Dedifferentiated amniotic fluid mesenchymal stem cell (primary cell): ENCODE measurements around the gene ARAP1.
"Not testable (repeated sequence)": the region's sequence is repeated elsewhere in the genome, so short reads cannot be mapped to it uniquely, and the experiment has no call there.

ENCODE experiments used
- DNase-seq: peaks from one replicate; pipeline ENCODE4 v3.0.0-alpha.2; 2016; ENCODE audit errors: extremely low spot score

The ARAP1 gene

DNA sequence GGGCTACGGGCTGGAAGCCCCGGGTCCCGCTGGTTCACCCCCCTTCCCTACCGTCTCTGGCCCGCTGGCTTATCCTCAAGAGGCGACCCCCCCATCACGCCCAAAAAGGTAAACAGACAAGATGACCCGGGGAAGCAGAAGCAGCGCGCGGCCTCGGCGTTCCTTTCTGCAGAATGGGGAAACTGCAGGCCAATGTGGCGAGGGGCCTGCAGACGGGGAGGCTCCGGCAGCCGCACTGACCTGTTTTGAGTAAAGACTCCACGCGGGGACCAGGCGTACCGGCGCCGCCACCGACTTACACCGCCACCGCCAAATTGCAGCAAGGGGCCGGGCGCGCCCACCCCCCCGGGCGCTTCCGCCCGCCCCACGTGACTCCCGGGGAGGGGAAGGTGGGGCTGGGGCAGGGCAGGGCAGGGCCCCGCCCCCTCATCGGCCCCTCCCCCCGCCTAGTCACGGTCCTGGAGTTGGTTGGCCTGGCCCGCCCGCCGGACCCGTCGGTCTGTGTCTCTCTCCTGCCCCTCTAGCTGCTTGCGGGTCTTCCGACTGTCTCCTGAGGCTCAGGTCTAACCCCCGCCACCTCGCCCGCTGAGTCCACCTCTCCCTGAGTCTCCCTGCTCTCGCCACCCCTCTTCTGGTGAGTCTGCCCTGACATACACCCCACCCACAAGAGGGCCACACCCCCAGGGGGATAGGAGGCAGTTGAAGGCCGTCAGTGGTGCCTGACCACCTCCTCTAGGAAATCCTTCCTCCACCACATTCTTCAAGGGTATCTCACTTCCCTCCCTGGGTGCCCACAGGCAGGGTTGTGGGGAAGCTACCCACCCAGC, at the start of gene ARAP1:
Gene ARAP1 (minus strand): TSS at position 321 of the 827 bp plus-strand sequence. CDS start 25,280 bp downstream, outside the sequence.
- no peak for DNase-seq

DNA sequence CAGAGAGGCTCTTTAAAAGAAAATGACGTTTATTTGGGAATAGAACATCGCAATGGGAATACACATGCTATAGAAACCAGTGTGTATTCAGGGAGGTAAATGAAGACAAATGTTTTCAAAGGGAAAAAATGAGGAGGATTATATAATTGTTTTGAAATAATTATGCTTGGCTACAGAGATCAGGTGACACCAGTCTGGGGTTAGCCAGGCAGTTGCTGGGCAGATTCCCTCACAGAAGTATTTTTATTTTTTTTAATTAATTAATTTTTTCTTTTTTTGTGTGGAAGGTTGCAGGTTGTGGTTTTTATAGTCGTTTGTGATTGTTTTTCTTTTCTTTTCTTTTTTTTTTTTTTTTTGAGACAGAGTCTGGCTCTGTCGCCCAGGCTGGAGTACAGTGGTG, 47.2 kb upstream of the ARAP1 start:
- no peak for DNase-seq

DNA sequence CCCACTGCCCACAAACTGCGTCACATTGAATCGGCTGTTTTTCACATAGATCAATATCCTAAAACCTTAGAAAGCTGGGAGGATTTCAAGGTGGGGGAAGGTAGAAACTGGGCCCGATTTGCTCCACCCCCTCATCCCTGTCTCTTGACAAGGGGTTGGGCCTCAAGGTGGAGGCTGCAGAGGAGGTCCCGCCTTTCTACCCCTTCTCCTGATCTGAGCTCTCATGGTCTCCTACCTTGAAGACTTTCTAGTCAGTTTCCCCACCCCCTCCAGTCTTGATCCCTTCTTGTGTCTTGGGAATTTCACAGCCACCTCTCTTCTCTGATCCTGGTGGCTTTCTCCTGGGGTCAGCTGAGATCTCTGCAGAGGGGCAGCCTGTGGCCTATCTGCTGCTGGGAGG, 46.2 kb upstream of the ARAP1 start:
- DNase-seq: no peak

DNA sequence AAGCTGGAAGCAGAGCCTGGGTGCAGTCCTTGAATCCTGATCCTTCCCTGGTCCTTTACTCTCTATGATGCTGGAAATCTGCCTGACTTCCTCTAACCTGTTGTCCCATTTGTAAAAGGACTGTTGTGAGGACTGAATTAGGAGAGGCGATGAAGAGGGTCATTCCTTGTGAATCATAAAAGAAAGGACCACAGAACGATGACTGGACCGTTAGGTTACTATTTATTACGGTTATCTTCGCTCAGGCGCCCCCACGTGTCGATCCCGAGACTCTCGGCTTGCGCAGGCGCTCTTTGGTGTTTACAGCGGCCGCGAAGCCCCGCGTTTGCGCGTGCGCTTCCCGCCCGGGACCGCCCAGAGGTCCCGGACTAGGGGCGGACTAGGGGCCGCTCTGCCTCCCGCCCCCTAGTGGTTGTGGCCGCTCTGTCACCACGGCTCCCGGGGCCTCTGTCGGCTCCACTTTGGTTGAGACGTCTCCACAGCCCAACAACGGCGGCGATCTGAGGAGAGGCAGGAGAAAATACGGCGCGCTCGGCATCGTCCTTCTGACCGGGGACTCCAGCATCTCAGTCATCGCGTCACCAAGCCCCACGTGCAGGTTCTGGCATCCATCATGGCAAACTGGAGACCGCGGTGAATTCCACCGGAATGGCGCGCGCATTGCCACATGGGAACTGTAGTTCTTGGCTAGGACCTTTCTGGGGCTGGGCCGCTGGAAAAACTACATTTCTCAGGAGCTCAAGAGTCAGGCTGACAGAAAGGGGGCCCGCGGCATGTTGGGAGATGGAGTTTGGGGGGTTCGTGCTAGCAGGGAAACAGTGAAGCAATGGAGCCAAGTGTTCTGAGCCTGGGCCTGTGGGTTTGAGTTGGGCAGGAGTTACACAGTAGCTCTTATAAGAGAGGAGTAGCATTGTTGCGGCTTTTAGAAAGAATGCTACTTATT, 41.5 kb upstream of the ARAP1 start, which contains the start of gene STARD10:
Gene STARD10 (minus strand): TSS at position 623 of the 943 bp plus-strand sequence. CDS start 12,866 bp downstream, outside the sequence.
- peak; percentile 95 for DNase-seq

DNA sequence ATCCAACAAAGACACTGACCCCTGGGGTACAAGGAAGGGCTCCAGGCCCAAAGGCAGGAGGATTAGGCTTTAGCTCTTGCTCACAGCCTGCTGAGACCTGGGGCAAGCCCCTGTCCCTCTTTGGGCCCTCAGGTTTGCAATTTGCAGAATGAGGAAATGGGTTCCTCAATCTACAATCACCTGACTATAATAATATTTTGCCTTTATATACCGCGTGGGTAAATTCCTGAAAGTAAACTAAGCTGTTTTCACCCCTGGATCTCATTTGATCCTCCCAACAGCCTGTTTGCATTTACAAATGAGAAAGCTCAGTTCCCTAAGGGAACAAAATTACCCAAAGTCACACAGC, 40.8 kb upstream of the ARAP1 start:
- no peak for DNase-seq

DNA sequence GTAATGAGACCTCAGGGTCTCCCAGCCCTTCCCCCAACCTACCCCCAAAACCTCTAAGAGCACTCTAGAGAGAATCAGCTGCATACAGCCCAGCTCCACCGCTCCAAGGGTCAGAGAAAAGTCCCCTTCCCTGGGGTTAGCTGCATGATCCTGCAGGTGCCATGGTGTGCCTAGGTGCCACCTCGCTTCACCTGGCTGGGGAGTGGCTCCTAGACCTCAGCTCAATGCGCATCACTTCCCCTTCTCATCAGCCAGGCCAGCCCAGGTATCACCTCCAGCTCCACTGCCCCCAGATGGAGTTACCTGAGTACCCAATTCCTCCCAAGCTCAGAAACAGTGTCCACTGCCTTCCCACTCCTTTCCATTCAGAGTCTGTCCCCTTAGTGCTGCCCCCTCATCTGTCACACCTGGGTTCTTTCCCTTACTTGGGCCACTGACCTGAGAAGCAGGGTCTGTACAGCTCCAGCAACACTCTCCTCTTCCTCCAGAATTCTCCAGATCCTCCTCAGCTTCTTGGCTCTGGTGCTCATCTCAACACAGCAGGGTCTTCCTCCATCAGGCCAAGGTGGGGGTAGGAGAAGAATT, 40.3 kb upstream of the ARAP1 start:
- DNase-seq: no peak

DNA sequence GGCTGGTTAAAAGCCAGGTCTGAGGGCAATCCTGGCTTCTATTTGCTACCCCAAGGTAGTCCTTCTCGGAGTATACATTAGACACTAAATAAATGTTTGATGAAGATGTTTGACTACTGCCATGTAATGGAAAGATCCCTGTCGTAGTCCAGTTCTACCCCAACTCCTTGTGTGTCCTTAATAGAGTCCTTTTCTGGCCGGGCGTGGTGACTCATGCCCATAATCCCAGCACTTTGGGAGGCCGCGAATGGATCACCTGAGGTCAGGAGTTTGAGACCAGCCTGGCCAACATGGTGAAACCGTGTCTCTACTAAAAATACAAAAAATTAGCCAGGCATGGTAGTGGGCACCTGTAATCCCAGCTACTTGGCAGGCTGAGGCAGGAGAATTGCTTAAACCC, 39.0 kb upstream of the ARAP1 start:
- not testable (repeated sequence) for DNase-seq

DNA sequence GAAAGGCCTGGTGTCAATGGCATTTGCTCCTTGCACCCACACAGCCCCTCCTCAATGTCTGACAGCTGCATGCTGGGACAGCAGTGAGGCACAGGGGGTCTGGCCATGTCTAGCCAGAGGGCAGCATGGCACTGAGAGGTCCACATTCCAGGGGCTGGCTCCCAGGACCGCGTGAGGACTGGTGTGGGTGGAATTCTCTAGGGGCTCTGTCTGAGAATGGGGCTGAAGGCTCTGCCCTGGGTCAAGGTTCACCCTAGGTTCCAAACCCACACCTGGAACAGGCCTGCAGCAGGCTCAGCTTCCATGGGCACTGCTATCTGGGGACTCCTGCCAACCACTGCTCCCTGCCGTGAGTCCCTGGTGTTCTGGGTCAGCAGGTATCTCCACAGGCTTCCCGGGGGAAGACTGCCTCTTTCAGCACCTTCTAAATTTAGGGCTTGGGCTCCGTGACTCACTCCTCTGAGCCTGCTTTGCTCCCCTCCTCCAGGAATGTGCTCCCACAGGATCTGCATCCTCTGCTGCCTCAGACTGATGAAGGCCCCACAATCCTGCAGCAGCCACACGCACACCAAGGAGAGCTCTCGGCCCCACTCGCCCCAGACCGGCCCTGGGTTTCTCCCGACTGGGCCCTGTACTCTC, 37.4 kb upstream of the ARAP1 start:
- DNase-seq: no peak

DNA sequence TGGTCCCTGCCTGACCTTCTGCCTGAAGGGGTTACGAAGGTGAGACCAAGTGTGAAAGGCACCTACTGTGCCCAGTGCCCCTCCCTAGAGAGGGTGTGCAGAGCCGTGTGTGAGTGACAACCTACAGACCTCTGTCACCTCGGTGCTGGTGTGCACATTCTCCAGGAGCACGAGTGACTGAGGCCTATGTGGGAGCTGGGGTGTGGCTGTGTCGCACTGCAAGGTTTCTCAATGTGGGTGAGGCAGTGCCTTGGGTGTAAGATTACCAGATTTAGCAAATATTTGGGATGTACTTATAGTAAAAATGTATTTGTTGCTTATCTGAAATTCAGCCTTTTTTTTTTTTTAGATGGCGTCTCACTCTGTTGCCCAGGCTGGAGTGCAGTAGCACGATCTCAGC, 36.0 kb upstream of the ARAP1 start:
- no peak for DNase-seq

DNA sequence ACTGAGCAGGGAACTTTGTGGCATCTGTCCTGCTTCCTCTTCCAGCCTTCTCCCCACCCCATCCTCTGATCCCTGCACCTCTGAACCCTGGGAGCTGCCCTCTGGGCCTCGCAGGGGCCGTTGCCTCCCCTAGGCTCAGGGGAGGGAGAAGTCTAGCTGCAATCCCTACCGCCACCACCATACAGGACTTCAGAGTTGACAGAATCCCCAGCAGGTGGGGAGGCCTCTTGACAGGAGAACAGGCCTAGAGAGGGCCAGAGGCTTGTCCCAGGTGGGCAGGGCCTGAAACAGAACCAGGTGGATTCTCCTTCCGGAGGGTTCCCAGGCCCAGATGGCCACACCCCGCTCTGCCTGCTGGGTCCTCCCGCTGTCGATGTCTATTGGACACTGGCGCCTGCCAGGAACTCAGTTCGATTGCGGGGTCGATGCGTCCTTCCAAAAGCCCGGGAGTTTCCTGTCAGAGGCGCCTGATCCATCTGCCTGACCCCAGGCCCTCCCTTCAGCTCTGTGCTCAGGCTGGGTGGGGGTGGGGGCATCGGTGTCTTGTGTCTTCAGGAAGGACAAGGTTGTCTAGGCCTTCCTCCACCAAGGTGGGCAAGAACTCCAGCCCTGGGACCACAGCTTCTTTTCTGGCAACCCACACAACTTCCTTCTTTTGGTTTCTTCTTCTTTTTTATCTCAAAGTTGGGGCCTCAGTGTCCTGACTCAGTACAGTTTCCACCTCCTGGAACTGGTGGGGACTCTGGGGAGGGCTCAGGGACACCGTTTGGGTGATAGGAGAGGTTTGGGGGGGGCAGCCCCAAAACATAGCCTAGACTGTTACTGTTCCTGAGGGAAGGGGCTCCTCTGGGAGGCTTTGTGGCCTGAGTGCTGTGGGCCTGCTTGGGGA, 35.3 kb upstream of the ARAP1 start:
- DNase-seq: no peak

DNA sequence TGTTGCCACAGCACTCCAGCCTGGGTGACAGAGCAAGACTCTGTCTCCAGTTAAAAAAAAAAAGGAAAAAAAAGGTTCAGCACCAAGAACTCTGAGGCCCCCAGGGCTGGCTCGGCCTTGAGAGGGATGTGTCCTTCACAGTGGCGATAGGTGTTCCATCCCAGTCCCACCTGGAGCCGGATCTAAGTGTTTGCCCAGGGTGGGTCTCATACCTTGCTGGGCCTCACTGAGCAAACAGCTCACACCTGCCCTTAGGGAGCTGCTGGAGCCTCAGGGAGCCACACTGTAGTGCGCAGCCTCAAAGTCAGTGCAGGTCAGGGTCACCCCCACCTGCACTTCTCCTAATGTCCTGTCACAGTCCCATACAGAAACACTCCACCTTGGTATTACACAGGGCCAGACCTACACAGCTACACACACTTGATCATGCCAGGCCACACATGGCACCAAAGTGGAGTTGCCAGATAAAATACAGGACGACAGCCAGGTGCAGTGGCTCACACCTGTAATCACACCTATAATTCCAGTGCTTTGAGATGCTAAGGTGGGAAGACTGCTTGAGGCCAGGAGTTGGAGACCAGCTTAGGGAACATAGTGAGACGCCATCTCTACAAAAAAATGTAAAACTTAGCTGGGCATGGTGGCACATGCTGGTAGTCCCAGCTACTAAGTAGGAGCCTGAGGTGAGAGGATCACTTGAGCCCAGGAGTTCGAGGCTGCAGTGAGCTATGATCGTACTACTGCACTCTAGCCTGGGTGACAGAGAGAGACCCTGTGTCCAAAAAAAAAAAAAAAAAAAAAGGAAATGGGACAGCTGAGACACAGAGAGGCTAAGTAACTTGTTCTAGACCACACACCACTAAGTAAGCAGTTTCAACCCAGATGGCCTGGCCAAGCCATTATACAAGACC, 34.4 kb upstream of the ARAP1 start:
- DNase-seq: no peak

DNA sequence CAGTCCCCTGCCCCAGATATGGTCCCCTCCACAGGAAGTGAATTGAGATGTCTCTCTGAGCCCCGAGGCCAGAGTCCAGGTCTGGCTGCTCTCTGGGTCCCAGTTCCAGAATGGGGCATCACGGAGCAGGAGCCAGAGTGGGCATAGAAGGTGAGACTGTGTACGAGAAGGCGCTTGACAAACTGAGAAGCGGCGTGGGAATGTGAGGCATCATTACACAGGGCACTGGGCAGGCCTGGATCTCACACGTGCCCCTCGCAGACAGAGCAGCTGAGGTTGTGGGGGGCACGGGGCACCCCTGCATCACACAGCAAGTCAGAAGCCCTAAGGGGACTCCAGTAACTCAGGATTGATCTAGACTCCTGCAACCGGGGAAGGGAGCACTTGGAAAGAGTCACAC, 32.5 kb upstream of the ARAP1 start:
- DNase-seq: no peak

DNA sequence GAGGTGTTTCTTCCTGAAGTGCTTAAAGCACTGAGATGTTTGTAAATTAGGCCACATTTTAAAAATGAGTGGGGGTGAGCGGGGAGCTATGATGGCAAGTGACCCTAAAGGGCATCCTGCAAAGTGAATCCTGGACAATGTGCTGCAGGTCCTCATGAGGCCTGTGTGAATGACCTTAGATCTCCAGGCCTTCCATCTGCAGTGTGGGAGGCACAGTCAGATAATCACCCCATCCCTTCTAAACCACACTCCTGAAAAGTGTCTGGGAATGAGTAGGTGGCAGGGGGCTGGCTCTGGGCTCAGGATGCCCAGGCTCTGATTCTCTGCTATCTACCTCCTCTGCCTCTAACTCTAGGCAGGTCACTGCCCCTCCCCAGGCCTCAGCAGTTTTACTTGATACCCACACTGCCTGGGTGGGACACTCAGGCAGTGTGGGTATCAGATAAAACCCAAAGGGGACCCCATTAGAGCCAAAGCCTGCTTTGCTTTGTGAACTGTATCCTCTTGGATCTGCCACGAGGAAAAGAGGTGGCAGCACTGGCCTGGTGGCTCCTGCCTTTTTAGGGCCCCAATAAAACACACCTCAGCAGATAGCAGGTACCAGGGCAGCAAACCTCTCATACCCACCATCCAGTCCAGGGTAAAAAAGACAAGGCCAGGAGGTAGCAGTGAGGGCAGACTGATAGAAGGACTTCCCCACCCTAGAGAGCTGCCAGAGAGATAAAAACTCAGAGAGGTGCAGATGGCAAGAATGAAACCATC, 31.1 kb upstream of the ARAP1 start:
- no peak for DNase-seq

DNA sequence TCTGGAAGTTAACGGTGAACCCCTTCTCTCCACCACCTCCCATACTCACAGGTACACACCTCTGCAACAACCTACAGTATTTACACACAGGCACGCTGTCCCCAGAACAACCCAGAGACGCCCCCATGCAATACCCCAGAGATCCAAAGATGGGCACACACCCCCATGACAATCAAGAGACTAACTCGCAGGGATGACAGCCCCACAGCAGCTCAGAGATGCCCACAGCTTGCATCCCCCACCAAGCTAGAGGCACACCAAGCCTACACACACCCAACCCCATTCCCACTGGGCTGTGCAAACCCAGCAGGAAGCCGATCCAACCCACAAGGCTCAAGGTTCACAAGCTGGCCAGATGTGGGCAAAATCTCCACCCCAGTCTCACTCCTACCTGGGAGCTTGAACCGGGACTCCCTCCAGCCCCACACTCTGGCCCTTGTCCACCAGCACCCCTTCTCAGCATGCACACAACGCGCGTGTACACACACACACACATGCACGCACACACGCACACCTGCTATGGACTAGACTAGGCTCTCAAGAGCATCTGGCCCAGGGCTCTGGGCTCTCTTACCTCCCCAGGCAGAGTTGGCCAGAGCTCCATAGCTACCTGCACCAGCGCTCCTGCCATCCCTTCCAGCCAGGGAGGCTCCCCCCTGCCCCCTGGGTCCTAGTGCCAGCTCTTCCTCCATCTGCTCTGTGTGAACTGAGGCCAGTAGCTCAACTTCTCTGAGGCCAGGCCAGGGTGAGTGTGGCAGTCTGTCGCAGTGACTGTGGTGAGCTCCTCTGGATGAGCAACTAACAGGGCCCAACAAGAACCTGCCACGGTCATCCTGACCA, 30.1 kb upstream of the ARAP1 start:
- no peak for DNase-seq

DNA sequence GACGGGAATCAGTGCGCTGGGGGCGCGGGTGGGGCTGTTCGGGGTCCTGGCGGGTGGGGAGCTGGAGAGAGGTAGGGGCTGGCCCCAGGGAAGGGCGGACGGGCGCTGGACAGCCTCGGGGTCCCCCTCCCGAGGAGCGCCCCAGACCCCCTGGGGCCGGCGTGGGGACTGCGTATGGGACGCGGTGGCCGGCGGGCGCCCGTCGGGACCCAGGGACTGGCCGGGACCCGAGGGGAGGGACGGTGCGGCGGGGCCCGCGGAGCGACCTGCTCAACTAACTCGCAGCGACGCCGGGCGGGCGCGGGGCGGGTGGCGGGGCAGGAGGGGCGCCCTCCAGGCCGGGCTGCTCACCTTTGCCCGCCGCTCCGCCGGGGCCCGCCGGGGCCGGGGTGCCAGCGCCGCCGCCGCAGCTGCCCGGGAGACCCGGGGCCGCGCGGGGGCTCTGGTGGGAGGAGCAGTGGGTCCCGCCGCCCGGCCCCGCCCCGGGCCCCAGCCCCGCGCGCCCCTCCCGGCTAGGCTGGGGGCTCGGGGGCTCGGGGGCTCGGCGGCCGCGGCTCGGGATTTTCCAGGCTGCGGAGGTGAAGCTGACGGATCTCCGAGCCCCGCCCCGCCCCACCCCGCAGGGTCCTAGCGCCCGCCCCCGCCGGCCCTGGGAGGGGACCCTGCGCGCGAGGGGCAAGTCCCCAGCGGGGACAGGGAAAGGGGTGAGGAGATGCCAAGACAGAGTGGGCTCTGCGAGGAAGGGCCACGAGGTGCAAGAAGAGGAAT, 29.3 kb upstream of the ARAP1 start:
- DNase-seq: no peak

DNA sequence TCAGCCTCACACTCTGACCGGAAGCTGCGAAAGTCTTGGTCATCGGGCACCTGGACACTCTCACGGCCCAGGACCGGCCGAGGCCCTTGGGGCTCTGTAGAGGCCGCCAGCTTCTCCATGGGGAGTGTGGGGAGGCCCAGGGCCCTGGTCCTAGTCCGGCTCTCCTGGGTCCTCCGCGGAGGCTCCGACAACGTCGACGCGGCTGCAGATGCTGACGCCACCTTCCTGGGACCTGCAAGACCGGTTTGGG, 28.8 kb upstream of the ARAP1 start:
- no peak for DNase-seq

DNA sequence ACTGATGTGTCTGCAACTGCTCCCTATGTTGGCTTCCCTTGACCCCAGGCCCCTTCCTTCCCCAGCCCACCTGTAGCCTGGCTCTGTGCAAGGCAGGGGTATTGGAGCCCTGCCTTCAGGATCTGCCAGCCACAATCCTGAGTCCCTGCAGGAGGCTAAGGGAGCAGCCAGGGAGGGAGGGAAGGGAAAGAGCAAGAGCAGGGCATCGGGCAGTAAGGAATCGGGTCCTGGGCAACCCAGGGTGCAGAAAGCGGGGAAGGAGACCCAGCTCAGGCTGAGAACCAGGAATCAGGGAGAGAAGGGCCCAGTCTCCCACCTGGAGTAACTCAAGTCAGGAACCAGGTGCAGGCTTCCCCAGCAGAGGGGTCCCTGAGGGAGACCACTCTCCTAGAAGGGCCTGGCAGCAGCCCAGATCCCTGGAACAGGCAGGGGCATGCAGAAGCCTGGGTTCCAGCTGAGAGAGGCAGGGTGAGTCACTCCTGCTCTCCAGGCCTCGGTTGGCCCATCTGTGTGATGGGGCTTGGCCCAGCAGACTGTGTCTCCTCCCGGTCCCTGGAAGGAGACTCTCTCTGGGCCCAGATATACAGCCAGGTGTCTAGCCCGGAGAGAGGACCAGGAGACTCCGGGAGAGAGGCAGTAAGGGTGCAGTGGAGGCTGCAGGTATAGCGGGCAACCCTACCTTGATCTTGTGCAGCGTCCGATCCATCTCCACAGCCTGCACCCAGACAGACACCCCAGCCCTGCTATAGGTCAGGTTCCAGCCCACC, 28.3 kb upstream of the ARAP1 start:
- DNase-seq: no peak
